ENCODE data around the gene CREBZF.
A peak's percentile ranks its signal among the peaks of the same experiment; 100 is the strongest.
"Not testable (repeated sequence)": the region's sequence is repeated elsewhere in the genome, so short reads cannot be mapped to it uniquely, and the experiment has no call there.

Gene CREBZF

GRCh38 chr11:85670949-85671663 lies 6.2 kb upstream of the CREBZF start:
- not testable (repeated sequence) for DNase-seq

- DNase-seq: no peak
Observed at GRCh38 chr11:85668157-85668556, 3.2 kb upstream of the CREBZF start.

GRCh38 chr11:85666687-85667086 lies 1.8 kb upstream of the CREBZF start:
- no peak for DNase-seq

- no peak for DNase-seq
Observed at GRCh38 chr11:85665733-85666132, 804 bp upstream of the CREBZF start.

- DNase-seq: peak; percentile 88
Observed at GRCh38 chr11:85663753-85664614, 945 bp downstream of the CREBZF start.

- no peak for DNase-seq
Observed at GRCh38 chr11:85663080-85663752, 1.7 kb downstream of the CREBZF start.

- no peak for DNase-seq
Observed at GRCh38 chr11:85661972-85662664, 2.8 kb downstream of the CREBZF start.

GRCh38 chr11:85658180-85658579 lies 6.7 kb downstream of the CREBZF start:
- DNase-seq: no peak

- no peak for DNase-seq
Observed at GRCh38 chr11:85656777-85657176, 8.2 kb downstream of the CREBZF start.

- DNase-seq: not testable (repeated sequence)
Observed at GRCh38 chr11:85654343-85654742, 10.6 kb downstream of the CREBZF start.

GRCh38 chr11:85652786-85653447 lies 12.0 kb downstream of the CREBZF start:
- DNase-seq: no peak

GRCh38 chr11:85651118-85651517 lies 13.8 kb downstream of the CREBZF start:
- no peak for DNase-seq

GRCh38 chr11:85647604-85648299 lies 17.2 kb downstream of the CREBZF start, which contains the start of gene TMEM126A:
Gene TMEM126A (plus strand): TSS chr11:85647967. CDS start chr11:85650256, 2,289 bp downstream.
- peak; percentile 93 for DNase-seq

GRCh38 chr11:85647078-85647477 lies 17.9 kb downstream of the CREBZF start:
- no peak for DNase-seq

GRCh38 chr11:85643191-85643614 lies 21.7 kb downstream of the CREBZF start:
- DNase-seq: no peak

- DNase-seq: no peak
Observed at GRCh38 chr11:85634747-85635146, 30.2 kb downstream of the CREBZF start.

- no peak for DNase-seq
Observed at GRCh38 chr11:85628771-85629341, 36.1 kb downstream of the CREBZF start.

GRCh38 chr11:85627998-85628770 lies 36.7 kb downstream of the CREBZF start, which contains the start of gene TMEM126B:
Gene TMEM126B (plus strand): TSS chr11:85628593. CDS start chr11:85628608, 15 bp downstream.
- DNase-seq: peak; percentile 96

GRCh38 chr11:85627332-85627997 lies 37.5 kb downstream of the CREBZF start, which contains the start of gene DLG2:
Gene DLG2 (minus strand): TSS chr11:85627344.
- DNase-seq: no peak

GRCh38 chr11:85626496-85626895 lies 38.4 kb downstream of the CREBZF start:
- no peak for DNase-seq

Data from activated CD8-positive, alpha-beta memory T cell treated with anti-CD3 and anti-CD28 coated beads, Interleukin-2, amount 50 U/mL, for 4 hours (primary cell).